ENCODE results near the gene CT45A3.

GRCh38 chrX:135737366-135738071, 30.5 kb downstream of the CT45A3 start:
- TF ChIP-seq CTCF (IDR thresholded peaks at IDR 0.05 in 4 of 5, conservative IDR thresholded peaks at IDR 0.05 in 1 of 5) (no peak), POLR2A (IDR thresholded peaks at IDR 0.05) (no peak)
